NCI-H1694 treated with DMSO at 0.1 percent for 48 hours (cell line): ENCODE measurements around the gene PRR18.

Experiments
- DNase-seq: peaks from one replicate; lab custom pipeline; 2025; lab: John Stamatoyannopoulos, UW

Gene PRR18

DNA sequence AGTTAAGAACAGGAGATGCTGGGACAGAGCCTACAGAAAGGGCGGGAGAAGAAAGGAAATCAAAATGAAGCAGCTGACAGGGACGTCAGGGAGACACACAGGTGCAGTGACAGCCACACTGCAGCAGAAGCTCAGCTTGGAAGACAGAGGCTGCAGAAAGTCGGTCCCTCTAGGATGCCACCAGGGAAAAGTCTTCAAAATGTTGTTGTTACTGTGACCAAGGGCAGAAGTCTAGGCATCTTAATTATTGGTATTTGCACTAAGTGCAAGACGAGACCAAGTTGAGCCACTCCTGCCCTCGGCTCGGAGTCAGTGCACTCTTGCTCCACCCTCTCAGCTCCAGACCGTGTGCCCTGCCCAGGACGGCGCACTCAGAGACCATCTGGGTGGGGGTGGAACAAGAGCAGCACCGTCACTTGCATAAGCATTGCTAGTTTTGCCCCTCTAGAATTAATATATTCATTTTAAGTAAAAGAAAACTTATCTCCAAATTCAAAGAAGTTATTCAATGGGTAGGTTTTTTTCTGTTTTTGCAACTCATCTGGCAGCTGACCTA is 2.6 kb downstream of the PRR18 start:
- no peak for DNase-seq

- no peak for DNase-seq
These were observed 4.1 kb downstream of the PRR18 start for GRCh38 chr6:166304106-166304505.

- DNase-seq = no peak
These were observed 6.3 kb downstream of the PRR18 start for GRCh38 chr6:166301611-166302529.

DNA sequence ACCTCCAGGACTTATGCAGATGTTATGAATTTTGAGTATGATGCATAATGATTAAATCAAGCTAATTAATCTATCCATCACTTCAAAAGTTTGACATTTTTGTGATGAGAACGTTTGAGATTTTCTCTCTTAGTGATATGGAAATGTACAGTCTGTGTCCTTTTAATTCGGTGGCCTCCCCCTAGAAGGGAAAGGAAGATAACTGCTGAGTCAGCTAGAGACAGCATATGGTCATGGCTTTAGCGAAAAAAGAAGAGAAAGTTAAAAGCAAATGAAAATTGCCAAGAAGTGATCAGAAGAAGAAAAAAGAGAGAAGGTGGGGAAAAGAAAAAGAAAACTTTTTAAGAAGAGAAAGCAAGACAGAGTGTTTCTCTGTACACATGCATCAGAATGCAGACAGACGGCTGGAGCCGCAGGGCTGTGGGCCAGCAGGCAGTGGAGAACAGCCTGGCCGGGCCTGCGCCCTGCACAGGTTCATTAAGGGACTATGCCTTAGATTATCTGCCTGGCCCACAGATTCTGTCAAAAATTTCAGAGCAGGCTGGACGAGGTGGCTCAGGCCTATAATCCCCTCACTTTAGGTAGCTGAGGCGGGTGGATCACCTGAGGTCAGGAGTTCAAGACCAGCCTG is 7.7 kb downstream of the PRR18 start:
- no peak for DNase-seq

DNA sequence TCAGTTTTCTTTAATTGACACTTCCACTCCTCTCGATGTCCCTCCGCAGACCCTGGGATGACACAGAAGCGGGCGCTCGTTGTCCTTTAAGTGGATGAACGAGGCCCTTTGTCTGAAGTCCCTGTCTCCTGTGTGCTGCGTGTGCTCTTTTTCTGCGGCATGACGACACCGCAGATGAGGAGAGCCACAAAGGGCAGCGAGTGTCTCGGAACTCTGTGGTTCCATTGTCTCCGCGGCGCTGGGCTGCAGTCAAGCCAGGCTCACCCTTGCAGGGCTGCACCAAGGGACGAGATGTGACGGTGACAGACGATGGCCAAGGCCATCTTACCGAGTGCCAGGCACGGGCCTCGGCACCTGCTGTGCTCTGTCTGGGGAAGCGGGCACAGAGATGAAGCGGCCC is 10.6 kb downstream of the PRR18 start:
- DNase-seq = no peak

- DNase-seq = no peak
These were observed 11.9 kb downstream of the PRR18 start for GRCh38 chr6:166296035-166296883.

- no peak for DNase-seq
These were observed 14.2 kb downstream of the PRR18 start for GRCh38 chr6:166293731-166294584.

GRCh38 chr6:166289207-166290060 is 18.8 kb downstream of the PRR18 start:
- no peak for DNase-seq

DNA sequence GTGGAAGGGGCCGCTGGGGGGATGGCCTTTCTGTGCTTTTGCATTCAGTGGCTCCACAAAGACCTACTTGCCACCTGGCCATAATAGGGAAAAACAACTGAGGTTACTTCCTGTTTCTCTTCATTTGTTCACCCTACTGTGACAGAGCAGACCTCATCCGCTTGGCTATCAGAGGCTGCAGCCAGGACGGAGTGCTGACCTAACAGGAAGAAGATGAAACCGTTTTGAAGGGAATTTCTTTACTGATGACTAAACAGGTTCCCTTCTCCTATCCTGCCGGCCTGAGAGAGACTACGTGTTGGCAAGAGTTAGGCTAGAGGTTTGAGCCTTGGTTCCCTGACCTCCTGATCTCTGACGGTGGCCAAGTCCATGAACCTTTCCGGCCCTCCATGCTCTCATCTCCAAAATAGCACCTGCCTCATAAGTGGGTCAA is 21.3 kb downstream of the PRR18 start:
- no peak for DNase-seq

DNA sequence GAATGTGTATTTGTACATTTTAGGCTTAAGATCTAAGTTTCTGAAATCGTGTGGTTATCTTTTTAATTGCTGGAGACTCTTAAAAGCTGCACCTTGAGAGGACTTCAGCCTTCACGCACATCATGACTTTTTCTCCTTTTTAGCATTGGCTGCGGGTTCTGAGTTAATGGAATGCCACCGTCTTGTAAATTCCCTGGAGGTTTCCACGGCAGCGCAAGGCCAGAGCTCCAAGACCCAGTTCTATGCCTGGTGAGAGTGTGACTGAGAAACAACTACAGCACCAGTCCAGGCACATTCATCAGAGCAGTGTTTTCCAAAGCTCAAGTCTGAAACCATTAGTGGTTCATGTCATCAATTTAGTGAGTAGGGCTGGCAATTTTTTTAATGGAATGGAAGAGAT is 23.0 kb downstream of the PRR18 start:
- no peak for DNase-seq

- no peak for DNase-seq
These were observed 23.6 kb downstream of the PRR18 start for GRCh38 chr6:166284640-166285039.

DNA sequence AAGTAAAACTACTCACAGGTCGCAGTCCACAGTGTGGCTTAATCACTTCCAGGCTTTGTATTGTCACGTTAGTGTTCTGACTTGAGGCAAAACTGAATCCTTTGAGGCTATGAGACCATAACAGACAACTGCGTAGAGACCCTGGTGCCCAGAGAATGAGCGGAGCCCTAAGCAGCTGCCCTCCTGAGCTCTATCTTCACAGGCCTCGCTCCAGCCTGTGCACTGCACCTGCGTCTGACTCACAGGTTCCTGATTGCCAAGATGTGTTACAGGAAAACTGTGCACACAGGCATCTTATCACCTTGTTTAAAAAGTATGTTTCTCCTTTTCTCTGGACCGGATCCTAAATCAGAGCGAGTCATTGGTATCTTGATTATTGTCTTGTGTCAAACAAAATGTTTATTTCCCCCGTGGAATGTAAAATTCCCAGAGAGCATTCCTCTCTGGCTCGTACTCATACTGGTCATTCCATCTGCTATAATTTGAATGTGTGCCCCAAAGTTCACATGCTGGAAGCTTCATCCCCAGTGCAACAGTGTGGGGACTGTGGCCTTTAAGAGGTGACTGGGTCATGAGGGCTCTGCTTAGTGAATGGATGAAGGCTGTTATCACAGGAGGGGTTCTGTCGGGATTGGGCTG is 25.7 kb downstream of the PRR18 start:
- no peak for DNase-seq

GRCh38 chr6:166281104-166281503 is 27.1 kb downstream of the PRR18 start:
- DNase-seq = no peak

DNA sequence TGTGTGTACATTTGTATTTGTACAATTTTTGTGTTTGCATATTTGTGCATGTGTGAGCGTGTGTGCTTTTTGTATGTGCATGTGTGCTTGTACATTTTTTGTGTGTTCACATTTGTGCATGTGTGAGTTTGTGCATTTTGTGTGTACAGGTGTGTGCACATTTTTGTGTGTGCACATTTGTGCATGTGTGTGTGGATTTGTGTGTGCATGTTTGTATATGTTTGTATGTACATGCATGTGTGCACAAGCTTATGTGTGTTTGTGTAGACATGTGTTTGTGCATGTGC is 28.9 kb downstream of the PRR18 start:
- no peak for DNase-seq

GRCh38 chr6:166278579-166279392 is 29.4 kb downstream of the PRR18 start:
- no peak for DNase-seq

- DNase-seq = no peak
These were observed 30.2 kb downstream of the PRR18 start for GRCh38 chr6:166277892-166278578.

GRCh38 chr6:166277018-166277417 is 31.2 kb downstream of the PRR18 start:
- DNase-seq = no peak

DNA sequence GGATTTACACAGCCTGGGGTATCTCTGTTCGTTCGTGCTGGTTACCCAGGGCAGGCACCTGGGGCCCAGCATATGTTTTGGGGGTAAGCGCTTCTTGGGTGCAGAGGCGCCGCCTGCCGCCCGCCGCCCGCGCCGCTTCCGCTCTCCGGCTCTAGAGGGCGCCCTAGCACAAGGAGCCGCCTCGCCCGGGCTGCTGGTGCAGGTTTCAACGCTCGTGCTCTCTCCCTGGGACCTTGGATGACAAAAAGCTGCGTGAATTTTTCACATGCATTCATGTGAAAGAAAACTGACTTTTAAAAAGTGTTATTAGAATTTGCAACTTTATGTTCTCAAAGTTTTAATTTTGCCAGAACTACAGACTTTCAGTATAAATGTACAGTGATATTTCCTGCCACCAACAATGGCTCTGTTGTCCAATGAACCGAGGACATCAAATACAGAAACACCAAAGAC is 32.5 kb downstream of the PRR18 start:
- peak; percentile 6 for DNase-seq
